Measurements from ENCODE around the gene HSPA1L.

Gene HSPA1L

DNA sequence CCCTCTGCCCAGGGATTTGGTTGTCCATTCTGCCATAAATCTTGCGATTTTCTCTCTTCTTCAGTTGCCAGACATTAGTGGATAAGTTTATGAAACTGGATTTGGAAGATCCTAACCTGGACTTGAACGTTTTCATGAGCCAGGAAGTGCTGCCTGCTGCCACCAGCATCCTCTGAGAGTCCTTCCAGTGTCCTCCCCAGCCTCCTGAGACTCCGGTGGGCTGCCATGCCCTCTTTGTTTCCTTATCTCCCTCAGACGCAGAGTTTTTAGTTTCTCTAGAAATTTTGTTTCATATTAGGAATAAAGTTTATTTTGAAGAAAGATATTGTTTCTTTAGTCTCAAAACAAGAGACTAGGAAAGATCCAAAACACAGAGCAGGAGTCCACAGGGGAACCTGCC lies 52.7 kb downstream of the HSPA1L start, which contains the start of gene SAPCD1:
TSS of gene SAPCD1 (plus strand) at position 301 of the 400 bp plus-strand sequence. CDS start 399 bp downstream, outside the sequence.
- H3K36me3 ChIP-seq (ENCODE audit: control insufficient read depth in 2 of 2, insufficient read depth in 1 of 2, low read length in 2 of 2): peaks cover 14 to 70% of the 10 kb centered on the region in 2 experiments; a peak in 2 of 3 replicates
- no peak for TF ChIP-seq ZNF133 (tag by site-specific recombination; IDR thresholded peaks at IDR 0.05)
- TF ChIP-seq ZNF670 (tag by site-specific recombination; IDR thresholded peaks at IDR 0.05; ENCODE audit: low read depth): no peak
- TF ChIP-seq ZFP37 (tag by site-specific recombination; IDR thresholded peaks at IDR 0.05): no peak
- TF ChIP-seq SCRT1 (tag by site-specific recombination; IDR thresholded peaks at IDR 0.05; ENCODE audit: borderline replicate concordance): no peak
- TF ChIP-seq ZNF404 (tag by site-specific recombination; IDR thresholded peaks at IDR 0.05): no peak
- TF ChIP-seq ZNF274 (IDR thresholded peaks at IDR 0.05; ENCODE audit: low read length): no peak
- TF ChIP-seq ZNF274 (tag by site-specific recombination; IDR thresholded peaks at IDR 0.05; ENCODE audit: borderline replicate concordance): no peak
- no peak for TF ChIP-seq ZSCAN16 (tag by site-specific recombination; IDR thresholded peaks at IDR 0.05)
- TF ChIP-seq ZNF211 (tag by site-specific recombination; IDR thresholded peaks at IDR 0.05; ENCODE audit: low read depth): no peak
- no peak for TF ChIP-seq SETDB1 (IDR thresholded peaks at IDR 0.05; ENCODE audit: insufficient read length, low read length)
- TF ChIP-seq ZBTB8A (tag by site-specific recombination; IDR thresholded peaks at IDR 0.05): no peak
- no peak for TF ChIP-seq ZNF23 (tag by site-specific recombination; IDR thresholded peaks at IDR 0.05; ENCODE audit: borderline replicate concordance)
- TF ChIP-seq ZNF585B (tag by site-specific recombination; IDR thresholded peaks at IDR 0.05): no peak
- TF ChIP-seq, protein P1, sequence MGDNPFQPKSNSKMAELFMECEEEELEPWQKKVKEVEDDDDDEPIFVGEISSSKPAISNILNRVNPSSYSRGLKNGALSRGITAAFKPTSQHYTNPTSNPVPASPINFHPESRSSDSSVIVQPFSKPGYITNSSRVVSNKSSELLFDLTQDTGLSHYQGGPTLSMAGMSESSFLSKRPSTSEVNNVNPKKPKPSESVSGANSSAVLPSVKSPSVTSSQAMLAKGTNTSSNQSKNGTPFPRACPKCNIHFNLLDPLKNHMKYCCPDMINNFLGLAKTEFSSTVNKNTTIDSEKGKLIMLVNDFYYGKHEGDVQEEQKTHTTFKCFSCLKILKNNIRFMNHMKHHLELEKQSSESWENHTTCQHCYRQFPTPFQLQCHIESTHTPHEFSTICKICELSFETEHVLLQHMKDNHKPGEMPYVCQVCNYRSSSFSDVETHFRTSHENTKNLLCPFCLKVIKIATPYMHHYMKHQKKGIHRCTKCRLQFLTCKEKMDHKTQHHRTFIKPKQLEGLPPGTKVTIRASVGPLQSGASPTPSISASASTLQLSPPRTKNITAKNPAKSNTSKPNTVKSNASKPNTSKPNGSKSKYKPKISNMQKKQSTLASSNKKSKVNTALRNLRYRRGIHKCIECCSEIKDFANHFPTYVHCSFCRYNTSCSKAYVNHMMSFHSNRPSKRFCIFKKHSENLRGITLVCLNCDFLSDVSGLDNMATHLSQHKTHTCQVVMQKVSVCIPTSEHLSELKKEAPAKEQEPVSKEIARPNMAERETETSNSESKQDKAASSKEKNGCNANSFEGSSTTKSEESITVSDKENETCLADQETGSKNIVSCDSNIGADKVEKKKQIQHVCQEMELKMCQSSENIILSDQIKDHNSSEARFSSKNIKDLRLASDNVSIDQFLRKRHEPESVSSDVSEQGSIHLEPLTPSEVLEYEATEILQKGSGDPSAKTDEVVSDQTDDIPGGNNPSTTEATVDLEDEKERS (tag by site-specific recombination; IDR thresholded peaks at IDR 0.05): no peak
- H3K4me3 ChIP-seq (ENCODE audit: low read depth, low read length): no peak within 1 kb of the TSS
- H3K9me3 ChIP-seq (ENCODE audit: control insufficient read depth, insufficient read depth, low read depth, low read length): no peaks in the 10 kb centered on the region
- ChIA-PET CTCF (interaction anchor here (0.6 to 3.9 kb wide), 3 partner anchors 7 to 1087 kb away, joined by 4 to 33 read pairs (median 5); no protein-coding TSS in a partner anchor), POLR2A (interaction anchor here (1.7 kb wide), 1 partner anchor 10 kb away, joined by 4 read pairs; no protein-coding TSS in a partner anchor)
- no peaks in the 10 kb centered on the region for H3K4me1 ChIP-seq (ENCODE audit: control insufficient read depth, insufficient read depth, low read length)
- H3K27ac ChIP-seq (ENCODE audit: extremely low read depth, low read depth, low read length): no peak within 1 kb of the TSS

DNA sequence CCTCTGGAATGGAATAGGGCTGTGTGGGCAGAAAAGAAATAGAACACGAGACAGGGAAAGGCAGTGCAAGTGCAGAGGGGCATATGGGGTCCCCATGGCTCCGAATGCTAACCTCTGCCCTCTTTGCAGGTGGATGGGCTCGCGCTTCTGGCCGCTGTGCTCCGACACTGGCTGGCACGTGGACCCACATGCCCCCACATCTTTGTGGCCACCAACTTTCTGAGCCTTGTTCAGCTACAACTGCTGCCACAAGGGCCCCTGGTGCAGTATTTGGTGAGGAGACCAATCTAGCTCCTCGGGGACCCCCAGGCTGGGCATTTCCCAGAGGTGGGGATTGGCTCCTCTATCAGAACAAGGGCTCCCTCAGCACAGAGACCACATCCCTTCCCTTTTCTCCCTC lies 53.7 kb downstream of the HSPA1L start:
- TF ChIP-seq ZNF433 (tag by site-specific recombination; IDR thresholded peaks at IDR 0.05; ENCODE audit: low read depth): no peak
- TF ChIP-seq ZBTB8A (tag by site-specific recombination; IDR thresholded peaks at IDR 0.05): no peak
- no peak for TF ChIP-seq SP2 (tag by site-specific recombination; IDR thresholded peaks at IDR 0.05)
- no peak for TF ChIP-seq KLF8 (tag by site-specific recombination; IDR thresholded peaks at IDR 0.05)
- TF ChIP-seq ZEB2 (tag by site-specific recombination; IDR thresholded peaks at IDR 0.05): no peak
- no peak for TF ChIP-seq ZNF558 (tag by site-specific recombination; IDR thresholded peaks at IDR 0.05)
- no peak for TF ChIP-seq ZNF777 (tag by site-specific recombination; IDR thresholded peaks at IDR 0.05; ENCODE audit: borderline replicate concordance)
- TF ChIP-seq, protein P2, sequence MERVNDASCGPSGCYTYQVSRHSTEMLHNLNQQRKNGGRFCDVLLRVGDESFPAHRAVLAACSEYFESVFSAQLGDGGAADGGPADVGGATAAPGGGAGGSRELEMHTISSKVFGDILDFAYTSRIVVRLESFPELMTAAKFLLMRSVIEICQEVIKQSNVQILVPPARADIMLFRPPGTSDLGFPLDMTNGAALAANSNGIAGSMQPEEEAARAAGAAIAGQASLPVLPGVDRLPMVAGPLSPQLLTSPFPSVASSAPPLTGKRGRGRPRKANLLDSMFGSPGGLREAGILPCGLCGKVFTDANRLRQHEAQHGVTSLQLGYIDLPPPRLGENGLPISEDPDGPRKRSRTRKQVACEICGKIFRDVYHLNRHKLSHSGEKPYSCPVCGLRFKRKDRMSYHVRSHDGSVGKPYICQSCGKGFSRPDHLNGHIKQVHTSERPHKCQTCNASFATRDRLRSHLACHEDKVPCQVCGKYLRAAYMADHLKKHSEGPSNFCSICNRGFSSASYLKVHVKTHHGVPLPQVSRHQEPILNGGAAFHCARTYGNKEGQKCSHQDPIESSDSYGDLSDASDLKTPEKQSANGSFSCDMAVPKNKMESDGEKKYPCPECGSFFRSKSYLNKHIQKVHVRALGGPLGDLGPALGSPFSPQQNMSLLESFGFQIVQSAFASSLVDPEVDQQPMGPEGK (tag by site-specific recombination; IDR thresholded peaks at IDR 0.05): no peak
- no peak for TF ChIP-seq ZFP41 (tag by site-specific recombination; IDR thresholded peaks at IDR 0.05; ENCODE audit: borderline replicate concordance)
- no peak for TF ChIP-seq ZNF624 (tag by site-specific recombination; IDR thresholded peaks at IDR 0.05)
- no peak for TF ChIP-seq WT1 (tag by site-specific recombination; IDR thresholded peaks at IDR 0.05)
- TF ChIP-seq ZNF596 (tag by site-specific recombination; IDR thresholded peaks at IDR 0.05): no peak
- TF ChIP-seq ZNF501 (tag by site-specific recombination; IDR thresholded peaks at IDR 0.05): no peak
- TF ChIP-seq, protein P3, sequence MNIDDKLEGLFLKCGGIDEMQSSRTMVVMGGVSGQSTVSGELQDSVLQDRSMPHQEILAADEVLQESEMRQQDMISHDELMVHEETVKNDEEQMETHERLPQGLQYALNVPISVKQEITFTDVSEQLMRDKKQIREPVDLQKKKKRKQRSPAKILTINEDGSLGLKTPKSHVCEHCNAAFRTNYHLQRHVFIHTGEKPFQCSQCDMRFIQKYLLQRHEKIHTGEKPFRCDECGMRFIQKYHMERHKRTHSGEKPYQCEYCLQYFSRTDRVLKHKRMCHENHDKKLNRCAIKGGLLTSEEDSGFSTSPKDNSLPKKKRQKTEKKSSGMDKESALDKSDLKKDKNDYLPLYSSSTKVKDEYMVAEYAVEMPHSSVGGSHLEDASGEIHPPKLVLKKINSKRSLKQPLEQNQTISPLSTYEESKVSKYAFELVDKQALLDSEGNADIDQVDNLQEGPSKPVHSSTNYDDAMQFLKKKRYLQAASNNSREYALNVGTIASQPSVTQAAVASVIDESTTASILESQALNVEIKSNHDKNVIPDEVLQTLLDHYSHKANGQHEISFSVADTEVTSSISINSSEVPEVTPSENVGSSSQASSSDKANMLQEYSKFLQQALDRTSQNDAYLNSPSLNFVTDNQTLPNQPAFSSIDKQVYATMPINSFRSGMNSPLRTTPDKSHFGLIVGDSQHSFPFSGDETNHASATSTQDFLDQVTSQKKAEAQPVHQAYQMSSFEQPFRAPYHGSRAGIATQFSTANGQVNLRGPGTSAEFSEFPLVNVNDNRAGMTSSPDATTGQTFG (tag by site-specific recombination; IDR thresholded peaks at IDR 0.05; ENCODE audit: borderline replicate concordance): no peak
- no peak for TF ChIP-seq ZNF223 (tag by site-specific recombination; IDR thresholded peaks at IDR 0.05)
- no peak for TF ChIP-seq ZNF623 (tag by site-specific recombination; IDR thresholded peaks at IDR 0.05)
- POLR2A ChIA-PET: interaction anchor here (1.4 to 1.7 kb wide), 2 partner anchors 9 to 16 kb away, joined by 4 to 5 read pairs; partner anchors contain the start of gene VWA7
- CTCF ChIA-PET: interaction anchor here (3.9 kb wide), 1 partner anchor 8 kb away, joined by 33 read pairs; no protein-coding TSS in a partner anchor

More for the DNA sequence above, 53.7 kb downstream of the HSPA1L start:
- peaks cover 14 to 70% of the 10 kb centered on the region in 2 experiments; a peak in 2 of 3 replicates for H3K36me3 ChIP-seq (ENCODE audit: control insufficient read depth in 2 of 2, insufficient read depth in 1 of 2, low read length in 2 of 2)
- H3K4me3 ChIP-seq (ENCODE audit: low read depth, low read length): no peak overlapping the region
- H3K4me1 ChIP-seq (ENCODE audit: control insufficient read depth, insufficient read depth, low read length): no peaks in the 10 kb centered on the region
- no peak overlapping the region for H3K27ac ChIP-seq (ENCODE audit: extremely low read depth, low read depth, low read length)
- no peaks in the 10 kb centered on the region for H3K9me3 ChIP-seq (ENCODE audit: control insufficient read depth, insufficient read depth, low read depth, low read length)

Data from HEK293 (cell line).